Measurements from ENCODE around the gene PIK3R2. TPM values are rescaled to one million over a fixed set of nuclear protein-coding genes. Genes with fewer than 3 reads are reported as not detected.

Gene PIK3R2
- total and polyA plus RNA-seq, 2 of the 8 experiments (the other 6 are each of a cell fraction or from before 2014, with no cell fraction given), result 21.7 to 57.1 TPM

- Histone ChIP-seq H3K23ac (ENCODE audit: insufficient read length) (no peak overlapping the region), H2BK12ac (ENCODE audit: low read depth, low read length) (no peak overlapping the region), H2BK5ac (ENCODE audit: low read depth, low read length) (no peak overlapping the region), H3K9ac (replicated peaks in 1 of 4; ENCODE audit: extremely low read depth in 1 of 4, low read depth in 3 of 4, low read length in 3 of 4) (no peak overlapping the region), H3K4me2 (ENCODE audit: insufficient read depth in 1 of 2, low read depth in 2 of 2, low read length in 2 of 2) (no peak overlapping the region), H4K5ac (ENCODE audit: insufficient read length, low read depth, low read length) (no peak overlapping the region), H3K56ac (replicated peaks; ENCODE audit: insufficient read length, low read depth, low read length) (no peak overlapping the region), H4K20me1 (replicated peaks in 1 of 2; ENCODE audit: control insufficient read depth in 1 of 2, insufficient read depth in 2 of 2, low read length in 2 of 2) (peaks cover 0 to 3% of the 10 kb centered on the region in 2 experiments), H2BK120ac (replicated peaks; ENCODE audit: low read depth, low read length) (no peak overlapping the region), H4K8ac (ENCODE audit: extremely low read depth, insufficient read depth, low read length) (no peak overlapping the region), H3K4ac (replicated peaks; ENCODE audit: insufficient read length, low read depth, low read length) (no peak overlapping the region), H3K79me2 (ENCODE audit: control insufficient read depth in 1 of 2, insufficient read depth in 2 of 2, low read length in 2 of 2) (no peaks in the 10 kb centered on the region), H2AFZ (ENCODE audit: low read length) (no peak overlapping the region), H3K79me1 (ENCODE audit: low read depth, low read length) (no peaks in the 10 kb centered on the region), H3K14ac (ENCODE audit: insufficient read length) (no peak overlapping the region), H2BK15ac (ENCODE audit: low read length) (no peak overlapping the region), H3K4me1 (replicated peaks in 1 of 4; ENCODE audit: control insufficient read depth in 3 of 4, insufficient read depth in 4 of 4, low read length in 3 of 4) (no peaks in the 10 kb centered on the region), H4K91ac (replicated peaks; ENCODE audit: insufficient read length, low read length) (no peak overlapping the region), H2AK5ac (ENCODE audit: low read depth, low read length) (no peak overlapping the region), H3K36me3 (ENCODE audit: control insufficient read depth in 2 of 4, insufficient read depth in 4 of 4, low read length in 3 of 4) (peaks cover 2 to 17% (median 9%) of the 10 kb centered on the region in 4 experiments; a peak in 7 of 8 replicates), H3K4me3 (ENCODE audit: extremely low read depth in 1 of 4, insufficient read depth in 2 of 4, low read depth in 3 of 4, low read length in 4 of 4) (no peak overlapping the region), H3K9me3 (ENCODE audit: insufficient read depth in 2 of 2, low read depth in 1 of 2, low read length in 1 of 2) (no peaks in the 10 kb centered on the region), H3K18ac (ENCODE audit: extremely low read depth, low read length) (no peak overlapping the region), H2BK20ac (ENCODE audit: low read length) (no peak overlapping the region), H3K27ac (ENCODE audit: low read depth, low read length) (no peak overlapping the region), H3K27me3 (replicated peaks in 1 of 4; ENCODE audit: control insufficient read depth in 3 of 4, extremely low read depth in 1 of 4, insufficient read depth in 3 of 4, low read length in 3 of 4) (no peaks in the 10 kb centered on the region), H3K23me2 (ENCODE audit: low read depth, low read length) (no peaks in the 10 kb centered on the region)
- FAIRE-seq (no peak), DNase-seq (ENCODE audit: low read depth in 1 of 2, low spot score in 2 of 2) (no peak)
- no peak for TF ChIP-seq HDAC2 (IDR thresholded peaks at IDR 0.05; ENCODE audit: borderline replicate concordance in 1 of 2, low read depth in 2 of 2, low read length in 2 of 2)
- no peak for TF ChIP-seq TEAD4 (IDR thresholded peaks at IDR 0.05; ENCODE audit: low read depth, low read length)
- no peak for TF ChIP-seq POLR2A (IDR thresholded peaks at IDR 0.05; ENCODE audit: control extremely low read depth in 1 of 2, low read depth in 2 of 2, low read length in 2 of 2)
- ChIA-PET CTCF (ENCODE audit: partially characterized antibody) (no interaction called here), POLR2A (ENCODE audit: partially characterized antibody) (interaction anchor here (1.7 to 2.4 kb wide), 2 partner anchors 9 to 10 kb away, joined by 4 to 19 read pairs; no protein-coding TSS in a partner anchor)
- 75% methylated on average over 3 of the region's 3 CpGs; no CpG with 5 or more reads in 1 of the 2 experiments for WGBS, 2 experiments (ENCODE audit: extremely low coverage in 1 of 2, insufficient coverage in 1 of 2, insufficient read length in 1 of 2, insufficient replicate concordance in 2 of 2, low coverage in 1 of 2, low lambda C conversion rate in 2 of 2, missing lambda C conversion rate in 1 of 2)
Observed at GRCh38 chr19:18128044-18128443, 24.9 kb upstream of the PIK3R2 start.
